AG04449 (cell line): ENCODE measurements around the gene CES4A.

Source experiments
- CTCF ChIA-PET: fragments of 350-600 bp; formaldehyde crosslinking; extraction: SDS; loops from one replicate; lab custom pipeline; 2021; ENCODE audit warnings: antibody characterized with exemption; lab: Yijun Ruan, JAX
- POLR2A ChIA-PET: fragments of 400-600, 350-600 bp; formaldehyde crosslinking; extraction: SDS; loops from one replicate; lab custom pipeline; 2020; ENCODE audit warnings: antibody characterized with exemption, inconsistent platforms; lab: Yijun Ruan, JAX
- DNase-seq: peaks from one replicate; pipeline ENCODE4 v3.0.0-alpha.2; 2010; ENCODE audit warnings: low read depth, low spot score
- H3K4me3 ChIP-seq: 2 replicates; pipeline ENCODE4 v1.5.1; 2011; ENCODE audit warnings: low read depth, mild to moderate bottlenecking, control low read depth, low read length
- CTCF ChIP-seq: IDR thresholded peaks from one replicate; pipeline ENCODE4 v1.5.1; 2011; ENCODE audit warnings: mild to moderate bottlenecking, moderate library complexity, low read length, control low read depth, inconsistent platforms; ENCODE audit not compliant: insufficient read depth; ENCODE audit errors: missing control alignments

The CES4A gene

GRCh38 chr16:66945939-66946338, 42.5 kb upstream of the CES4A start:
- ChIA-PET CTCF (interaction anchor here (0.7 to 9.1 kb wide), 6 partner anchors 10 to 240 kb away, joined by 3 to 100 read pairs (median 6); partner anchors contain the start of gene CES3), POLR2A (interaction anchor here (1.5 kb wide), 1 partner anchor 15 kb away, joined by 4 read pairs; no protein-coding TSS in a partner anchor)
- no peak overlapping the region for H3K4me3 ChIP-seq
- no peak for DNase-seq
- no peak for TF ChIP-seq CTCF

- H3K4me3 ChIP-seq = no peak overlapping the region
- ChIA-PET CTCF (interaction anchor here (0.7 to 9.1 kb wide), 7 partner anchors 10 to 239 kb away, joined by 3 to 100 read pairs (median 5); partner anchors contain the start of gene CES3), POLR2A (no interaction called here)
- no peak for DNase-seq
- TF ChIP-seq CTCF = no peak
Observed at GRCh38 chr16:66946541-66946940, 41.8 kb upstream of the CES4A start.

GRCh38 chr16:66946974-66947301, 41.5 kb upstream of the CES4A start:
- no peak overlapping the region for H3K4me3 ChIP-seq
- TF ChIP-seq CTCF = no peak
- POLR2A ChIA-PET = no interaction called here
- CTCF ChIA-PET = interaction anchor here (0.7 to 9.1 kb wide), 8 partner anchors 14 to 287 kb away, joined by 3 to 100 read pairs (median 4); partner anchors contain the start of gene CES3
- no peak for DNase-seq

GRCh38 chr16:66947302-66948065, 40.9 kb upstream of the CES4A start:
- CTCF ChIA-PET = interaction anchor here (0.7 to 9.1 kb wide), 10 partner anchors 9 to 286 kb away, joined by 3 to 100 read pairs (median 3); partner anchors contain the start of genes B3GNT9 and CES3
- no peak for DNase-seq
- TF ChIP-seq CTCF = peak; percentile 73
- H3K4me3 ChIP-seq = peak overlapping the region; percentile 58
- POLR2A ChIA-PET = no interaction called here

- no peak for DNase-seq
- no peak for TF ChIP-seq CTCF
- H3K4me3 ChIP-seq = peak overlapping the region; percentile 58
- ChIA-PET POLR2A (no interaction called here), CTCF (interaction anchor here (0.7 to 9.1 kb wide), 8 partner anchors 10 to 285 kb away, joined by 3 to 100 read pairs (median 6); partner anchors contain the start of genes B3GNT9 and EXOC3L1)
Observed at GRCh38 chr16:66948134-66948836, 40.1 kb upstream of the CES4A start.

- H3K4me3 ChIP-seq = peak overlapping the region; percentile 12; the same call in 1 of the 2 replicates
- ChIA-PET POLR2A (no interaction called here), CTCF (interaction anchor here (1.6 to 6.6 kb wide), 3 partner anchors 10 to 239 kb away, joined by 8 to 90 read pairs (median 11); partner anchors contain the start of gene EXOC3L1)
Observed at GRCh38 chr16:66948837-66949225, 39.6 kb upstream of the CES4A start.

More at GRCh38 chr16:66948837-66949225, 39.6 kb upstream of the CES4A start:
- DNase-seq = no peak
- no peak for TF ChIP-seq CTCF
